Stomach (tissue), 4 donors: Measurements from ENCODE around the gene MED12L.

Experiments
- POLR2A ChIP-seq, 4 donors: fragments of 450-650 bp; IDR thresholded peaks; one replicate each; pipeline ENCODE4 v1.6.1; 2016; ENCODE audit warnings: antibody characterized with exemption in 4 of 4, control low read depth in 2 of 4, mild to moderate bottlenecking in 1 of 4, moderate library complexity in 1 of 4
- POLR2AphosphoS5 ChIP-seq, 3 donors: sonication (generic); formaldehyde crosslinking; IDR thresholded peaks; one replicate each; pipeline ENCODE4 v1.6.1; 2016; ENCODE audit warnings: antibody characterized with exemption in 3 of 3
- TF ChIP-seq, protein P1 (sequence below), 7 experiments: fragments of 450-650 bp in 4 of 7; fragments of 200-600 bp in 3 of 7; sonication (generic) in 3 of 7; IDR thresholded peaks; one replicate each; pipeline ENCODE4 v1.5.1; 2016 to 2019; ENCODE audit warnings: antibody characterized with exemption in 7 of 7, control low read depth in 2 of 7, mild to moderate bottlenecking in 1 of 7

DNA sequence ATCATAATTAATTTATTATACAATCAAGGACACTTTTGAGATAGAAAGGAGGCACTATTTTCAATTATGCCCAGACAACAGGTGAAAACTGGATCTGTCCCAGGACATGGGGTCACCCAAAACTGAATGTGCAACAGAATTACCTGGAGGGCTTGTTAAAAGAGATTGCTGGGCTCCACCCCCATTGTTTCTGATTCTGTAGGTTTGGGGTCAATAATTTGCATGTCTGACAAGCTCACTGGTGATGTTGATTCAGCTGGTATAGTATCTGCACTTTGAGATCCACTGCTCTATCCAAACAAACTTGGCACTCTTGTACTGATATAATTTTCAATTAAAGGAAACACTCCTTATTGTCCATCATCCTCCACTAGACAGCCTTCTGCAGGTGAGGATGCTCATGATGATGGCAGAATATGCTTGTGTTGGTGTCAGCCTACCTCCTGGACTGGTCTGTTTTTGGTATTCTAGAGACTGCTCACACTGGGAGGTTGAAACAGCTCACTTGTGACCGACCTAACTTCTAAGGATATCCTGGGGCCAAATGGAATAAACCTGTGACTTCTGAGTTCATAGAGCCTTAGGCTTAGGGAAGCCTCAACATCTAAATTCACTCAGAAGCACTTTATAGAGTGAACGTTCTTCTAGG lies 190.7 kb downstream of the MED12L start:
- TF ChIP-seq, protein P1, sequence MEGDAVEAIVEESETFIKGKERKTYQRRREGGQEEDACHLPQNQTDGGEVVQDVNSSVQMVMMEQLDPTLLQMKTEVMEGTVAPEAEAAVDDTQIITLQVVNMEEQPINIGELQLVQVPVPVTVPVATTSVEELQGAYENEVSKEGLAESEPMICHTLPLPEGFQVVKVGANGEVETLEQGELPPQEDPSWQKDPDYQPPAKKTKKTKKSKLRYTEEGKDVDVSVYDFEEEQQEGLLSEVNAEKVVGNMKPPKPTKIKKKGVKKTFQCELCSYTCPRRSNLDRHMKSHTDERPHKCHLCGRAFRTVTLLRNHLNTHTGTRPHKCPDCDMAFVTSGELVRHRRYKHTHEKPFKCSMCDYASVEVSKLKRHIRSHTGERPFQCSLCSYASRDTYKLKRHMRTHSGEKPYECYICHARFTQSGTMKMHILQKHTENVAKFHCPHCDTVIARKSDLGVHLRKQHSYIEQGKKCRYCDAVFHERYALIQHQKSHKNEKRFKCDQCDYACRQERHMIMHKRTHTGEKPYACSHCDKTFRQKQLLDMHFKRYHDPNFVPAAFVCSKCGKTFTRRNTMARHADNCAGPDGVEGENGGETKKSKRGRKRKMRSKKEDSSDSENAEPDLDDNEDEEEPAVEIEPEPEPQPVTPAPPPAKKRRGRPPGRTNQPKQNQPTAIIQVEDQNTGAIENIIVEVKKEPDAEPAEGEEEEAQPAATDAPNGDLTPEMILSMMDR (IDR thresholded peaks at IDR 0.05) = no peak
- TF ChIP-seq POLR2A (IDR thresholded peaks at IDR 0.05) (no peak), POLR2AphosphoS5 (IDR thresholded peaks at IDR 0.05) (no peak)
